GM21619 (cell line): ENCODE results near the gene CRELD1.
A peak's percentile ranks its signal among the peaks of the same experiment; 100 is the strongest.
"Not testable (repeated sequence)": the region's sequence is repeated elsewhere in the genome, so short reads cannot be mapped to it uniquely, and the experiment has no call there.

Experiments
- ATAC-seq: cut with Tn5 transposase; IDR thresholded peaks from one replicate; pipeline ENCODE4 v1.9.1; 2021; ENCODE audit not compliant: unreplicated experiment

Gene CRELD1

GRCh38 chr3:9933561-9934234 lies at the start of gene CRELD1:
Gene CRELD1 (plus strand): TSS chr3:9933834. CDS start chr3:9934439, 605 bp downstream.
- ATAC-seq: peak; percentile 81

- no peak for ATAC-seq
Measured at GRCh38 chr3:9884555-9885165, 49.0 kb upstream of the CRELD1 start.

- ATAC-seq: no peak
Measured at GRCh38 chr3:9886328-9886727, 47.3 kb upstream of the CRELD1 start.

- ATAC-seq: no peak
Measured at GRCh38 chr3:9887480-9887879, 46.2 kb upstream of the CRELD1 start.

- no peak for ATAC-seq
Measured at GRCh38 chr3:9888540-9888939, 45.1 kb upstream of the CRELD1 start.

- ATAC-seq: no peak
Measured at GRCh38 chr3:9889405-9889804, 44.2 kb upstream of the CRELD1 start.

GRCh38 chr3:9890249-9891071 lies 43.2 kb upstream of the CRELD1 start, which contains the start of gene JAGN1:
Gene JAGN1 (plus strand): TSS chr3:9890610. CDS start chr3:9890723, 113 bp downstream.
- ATAC-seq: peak; percentile 76

GRCh38 chr3:9891072-9891622 lies 42.5 kb upstream of the CRELD1 start:
- ATAC-seq: no peak

GRCh38 chr3:9893739-9894138 lies 39.9 kb upstream of the CRELD1 start:
- no peak for ATAC-seq

GRCh38 chr3:9895715-9896114 lies 37.9 kb upstream of the CRELD1 start:
- ATAC-seq: not testable (repeated sequence)

- not testable (repeated sequence) for ATAC-seq
Measured at GRCh38 chr3:9896755-9897407, 36.8 kb upstream of the CRELD1 start.

- ATAC-seq: peak; percentile 64
Measured at GRCh38 chr3:9897408-9898372, 35.9 kb upstream of the CRELD1 start.

- no peak for ATAC-seq
Measured at GRCh38 chr3:9898467-9899241, 35.0 kb upstream of the CRELD1 start.

GRCh38 chr3:9899289-9899791 lies 34.3 kb upstream of the CRELD1 start:
- no peak for ATAC-seq

- ATAC-seq: not testable (repeated sequence)
Measured at GRCh38 chr3:9900965-9901415, 32.6 kb upstream of the CRELD1 start.

- ATAC-seq: no peak
Measured at GRCh38 chr3:9901967-9902366, 31.7 kb upstream of the CRELD1 start.

- no peak for ATAC-seq
Measured at GRCh38 chr3:9902372-9903237, 31.0 kb upstream of the CRELD1 start, which contains the start of gene IL17RE. Gene IL17RE (plus strand): TSS chr3:9902848. CDS start chr3:9902933, 85 bp downstream.

GRCh38 chr3:9903238-9903624 lies 30.4 kb upstream of the CRELD1 start:
- ATAC-seq: no peak
